Measurements from ENCODE around the gene NARS2. TPM values are rescaled to one million over a fixed set of nuclear protein-coding genes. Genes with fewer than 3 reads are reported as not detected.

Gene NARS2
- total and polyA plus RNA-seq, 9 of the 15 experiments (the other 6 are each of a cell fraction or from before 2014, with no cell fraction given), result 26.8 to 48.0 (median 34.2) TPM

DNA sequence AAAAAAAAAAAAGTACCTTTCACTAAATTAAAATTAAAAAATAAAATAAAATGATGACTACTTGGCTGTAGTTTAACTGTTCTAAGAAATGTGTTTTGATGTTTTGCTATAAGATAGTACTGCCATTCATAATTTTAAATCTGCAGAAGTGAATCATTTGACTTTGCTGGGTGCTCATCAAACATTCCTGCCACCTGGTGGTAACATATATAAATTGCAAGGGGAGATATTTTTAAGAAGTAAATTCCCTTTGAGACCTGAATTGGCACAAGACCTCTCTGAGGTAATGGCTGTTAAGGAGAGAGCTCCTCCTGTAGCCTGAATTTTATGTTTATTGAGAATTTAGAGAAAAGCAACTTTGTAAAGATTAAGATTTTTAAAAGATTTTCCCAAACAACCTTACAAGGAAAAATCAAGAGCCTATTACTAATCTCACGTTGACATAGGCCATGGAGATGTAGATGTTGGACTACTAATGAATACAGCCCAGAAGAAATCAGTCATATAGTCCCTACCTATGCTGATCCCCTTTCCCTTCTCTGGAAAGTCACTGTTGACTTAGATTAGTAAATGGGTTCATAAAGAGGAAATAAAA is 11.9 kb upstream of the NARS2 start:
- no TSS peak for BruUV-seq (replicated peaks)
- 70% methylated on average over 1 of the region's 1 CpG for WGBS (ENCODE audit: insufficient coverage, low coverage, missing lambda C conversion rate)
- no peak for TF ChIP-seq PCBP2 (IDR thresholded peaks at IDR 0.05; ENCODE audit: low read depth, low read length, poor library complexity, severe bottlenecking)
- no peak for TF ChIP-seq SREBF2 (CRISPR knock-in tag; IDR thresholded peaks at IDR 0.05)
- TF ChIP-seq NFIC (IDR thresholded peaks at IDR 0.05), result no peak
- 0 out of 2 replicates have a peak, but pooled peaks have one; percentile 8 for TF ChIP-seq SMC3 (conservative IDR thresholded peaks at IDR 0.05; ENCODE audit: insufficient read depth, low read depth, low read length)
- TF ChIP-seq, protein P1, sequence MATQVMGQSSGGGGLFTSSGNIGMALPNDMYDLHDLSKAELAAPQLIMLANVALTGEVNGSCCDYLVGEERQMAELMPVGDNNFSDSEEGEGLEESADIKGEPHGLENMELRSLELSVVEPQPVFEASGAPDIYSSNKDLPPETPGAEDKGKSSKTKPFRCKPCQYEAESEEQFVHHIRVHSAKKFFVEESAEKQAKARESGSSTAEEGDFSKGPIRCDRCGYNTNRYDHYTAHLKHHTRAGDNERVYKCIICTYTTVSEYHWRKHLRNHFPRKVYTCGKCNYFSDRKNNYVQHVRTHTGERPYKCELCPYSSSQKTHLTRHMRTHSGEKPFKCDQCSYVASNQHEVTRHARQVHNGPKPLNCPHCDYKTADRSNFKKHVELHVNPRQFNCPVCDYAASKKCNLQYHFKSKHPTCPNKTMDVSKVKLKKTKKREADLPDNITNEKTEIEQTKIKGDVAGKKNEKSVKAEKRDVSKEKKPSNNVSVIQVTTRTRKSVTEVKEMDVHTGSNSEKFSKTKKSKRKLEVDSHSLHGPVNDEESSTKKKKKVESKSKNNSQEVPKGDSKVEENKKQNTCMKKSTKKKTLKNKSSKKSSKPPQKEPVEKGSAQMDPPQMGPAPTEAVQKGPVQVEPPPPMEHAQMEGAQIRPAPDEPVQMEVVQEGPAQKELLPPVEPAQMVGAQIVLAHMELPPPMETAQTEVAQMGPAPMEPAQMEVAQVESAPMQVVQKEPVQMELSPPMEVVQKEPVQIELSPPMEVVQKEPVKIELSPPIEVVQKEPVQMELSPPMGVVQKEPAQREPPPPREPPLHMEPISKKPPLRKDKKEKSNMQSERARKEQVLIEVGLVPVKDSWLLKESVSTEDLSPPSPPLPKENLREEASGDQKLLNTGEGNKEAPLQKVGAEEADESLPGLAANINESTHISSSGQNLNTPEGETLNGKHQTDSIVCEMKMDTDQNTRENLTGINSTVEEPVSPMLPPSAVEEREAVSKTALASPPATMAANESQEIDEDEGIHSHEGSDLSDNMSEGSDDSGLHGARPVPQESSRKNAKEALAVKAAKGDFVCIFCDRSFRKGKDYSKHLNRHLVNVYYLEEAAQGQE (IDR thresholded peaks at IDR 0.05; ENCODE audit: borderline replicate concordance), result peak; percentile 32; the same call in 1 of the 2 replicates
- TF ChIP-seq, protein P1 (CRISPR knock-in tag; IDR thresholded peaks at IDR 0.05; ENCODE audit: low read depth), result no peak
- TF ChIP-seq JUNB (CRISPR knock-in tag; conservative IDR thresholded peaks at IDR 0.05), result no peak
- TF ChIP-seq, protein P2, sequence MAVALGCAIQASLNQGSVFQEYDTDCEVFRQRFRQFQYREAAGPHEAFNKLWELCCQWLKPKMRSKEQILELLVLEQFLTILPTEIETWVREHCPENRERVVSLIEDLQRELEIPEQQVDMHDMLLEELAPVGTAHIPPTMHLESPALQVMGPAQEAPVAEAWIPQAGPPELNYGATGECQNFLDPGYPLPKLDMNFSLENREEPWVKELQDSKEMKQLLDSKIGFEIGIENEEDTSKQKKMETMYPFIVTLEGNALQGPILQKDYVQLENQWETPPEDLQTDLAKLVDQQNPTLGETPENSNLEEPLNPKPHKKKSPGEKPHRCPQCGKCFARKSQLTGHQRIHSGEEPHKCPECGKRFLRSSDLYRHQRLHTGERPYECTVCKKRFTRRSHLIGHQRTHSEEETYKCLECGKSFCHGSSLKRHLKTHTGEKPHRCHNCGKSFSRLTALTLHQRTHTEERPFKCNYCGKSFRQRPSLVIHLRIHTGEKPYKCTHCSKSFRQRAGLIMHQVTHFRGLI (CRISPR knock-in tag; IDR thresholded peaks at IDR 0.05), result no peak
- TF ChIP-seq TEAD4 (IDR thresholded peaks at IDR 0.05; ENCODE audit: low read length), result 0 out of 2 replicates have a peak, but pooled peaks have one; percentile 9
- TF ChIP-seq TEAD4 (CRISPR knock-in tag; IDR thresholded peaks at IDR 0.05; ENCODE audit: borderline replicate concordance), result no peak
- TF ChIP-seq ZSCAN29 (IDR thresholded peaks at IDR 0.05), result no peak
- TF ChIP-seq POLR2G (IDR thresholded peaks at IDR 0.05; ENCODE audit: low read depth, low read length), result no peak

More for the DNA sequence above, 11.9 kb upstream of the NARS2 start:
- H3K4me2 ChIP-seq (ENCODE audit: insufficient read depth, low read length), result no peak overlapping the region
- no peak overlapping the region for H3K27ac ChIP-seq (ENCODE audit: extremely low read depth, low read depth, low read length)
- H3K9ac ChIP-seq (ENCODE audit: insufficient read depth in 1 of 2, low read depth in 2 of 2, low read length in 2 of 2), result no peak overlapping the region
- H3K9me3 ChIP-seq (replicated peaks; ENCODE audit: control insufficient read depth, insufficient read depth, low read depth, low read length), result no peaks in the 10 kb centered on the region; the same call in 1 of the 2 replicates
- ATAC-seq (peak; percentile 49; the same call in 2 of the 3 replicates), DNase-seq (ENCODE audit: extremely low read depth in 1 of 4, low spot score in 3 of 4) (peak; percentile 38 to 56 (median 44)), FAIRE-seq (peak; percentile 66)
- in situ Hi-C loops (cut with MboI), result no loop called here
- H3K79me2 ChIP-seq (ENCODE audit: control insufficient read depth, insufficient read depth, low read length), result no peaks in the 10 kb centered on the region
- H3K4me3 ChIP-seq, result no peak overlapping the region
- H3K4me1 ChIP-seq (replicated peaks in 1 of 2; ENCODE audit: control insufficient read depth in 2 of 2, insufficient read depth in 2 of 2, low read length in 2 of 2), result no peaks in the 10 kb centered on the region
- ChIA-PET CTCF (ENCODE audit: low intra/inter-chr PET ratio) (interaction anchor here (1.5 kb wide), 1 partner anchor 358 kb away, joined by 4 read pairs; no protein-coding TSS in a partner anchor), POLR2A (interaction anchor here (0.6 to 1.0 kb wide), 2 partner anchors 12 to 346 kb away, joined by 3 to 4 read pairs; partner anchors contain the start of gene NARS2)
- 0 out of 5 replicates have a peak, but pooled peaks cover 0 to 4% of the 10 kb centered on the region in 2 experiments for H3K27me3 ChIP-seq (ENCODE audit: control insufficient read depth in 2 of 2, insufficient read depth in 2 of 2, low read length in 2 of 2)
- H2AFZ ChIP-seq (ENCODE audit: low read depth, low read length), result no peak overlapping the region
- no peaks in the 10 kb centered on the region for H3K9me1 ChIP-seq (ENCODE audit: control insufficient read depth, insufficient read depth, low read length)
- intact Hi-C loops (cut with micrococcal nuclease), result no loop called here
- no peaks in the 10 kb centered on the region for H3K36me3 ChIP-seq (ENCODE audit: control insufficient read depth, insufficient read depth, low read length)
- no peaks in the 10 kb centered on the region for H4K20me1 ChIP-seq (replicated peaks; ENCODE audit: control insufficient read depth, insufficient read depth, low read length)

Measured in K562 (cell line).